HEK293T (cell line): ENCODE data around the gene C2orf76.
"Not testable (repeated sequence)": the region's sequence is repeated elsewhere in the genome, so short reads cannot be mapped to it uniquely, and the experiment has no call there.

ENCODE experiments used
- CTCF ChIA-PET: fragments of 350-600 bp; formaldehyde crosslinking; extraction: SDS; loops from one replicate; lab custom pipeline; 2021; ENCODE audit warnings: antibody characterized with exemption, inconsistent platforms; lab: Yijun Ruan, JAX
- POLR2A ChIA-PET: fragments of 350-600 bp; formaldehyde crosslinking; extraction: SDS; loops from one replicate; lab custom pipeline; 2020; ENCODE audit warnings: antibody characterized with exemption, inconsistent platforms; lab: Yijun Ruan, JAX
- DNase-seq: peaks from one replicate; pipeline ENCODE4 v3.0.0; 2012; ENCODE audit warnings: mixed read lengths; ENCODE audit errors: extremely low spot score
- ARNT ChIP-seq: fragments of 450-650 bp; IDR thresholded peaks from 2 replicates; pipeline ENCODE4 v1.6.1; 2017; ENCODE audit warnings: mild to moderate bottlenecking
- BHLHE40 ChIP-seq: fragments of 450-650 bp; IDR thresholded peaks from 2 replicates; pipeline ENCODE4 v1.6.1; 2016; ENCODE audit warnings: mild to moderate bottlenecking, moderate library complexity, borderline replicate concordance
- CTBP1 ChIP-seq: fragments of 450-650 bp; IDR thresholded peaks from 2 replicates; pipeline ENCODE4 v1.6.1; 2016; ENCODE audit warnings: borderline replicate concordance
- ELF4 ChIP-seq: fragments of 450-650 bp; IDR thresholded peaks from 2 replicates; pipeline ENCODE4 v1.6.1; 2017; ENCODE audit warnings: antibody characterized with exemption
- FOXA1 ChIP-seq: fragments of 450-650 bp; IDR thresholded peaks from 2 replicates; pipeline ENCODE4 v1.6.1; 2016; ENCODE audit warnings: mild to moderate bottlenecking
- FOXK2 ChIP-seq: fragments of 450-650 bp; IDR thresholded peaks from 2 replicates; pipeline ENCODE4 v1.6.1; 2016; ENCODE audit warnings: mild to moderate bottlenecking
- FOXM1 ChIP-seq: fragments of 450-650 bp; IDR thresholded peaks from 2 replicates; pipeline ENCODE4 v1.6.1; 2017; ENCODE audit warnings: mild to moderate bottlenecking, borderline replicate concordance
- HDGF ChIP-seq: fragments of 450-650 bp; IDR thresholded peaks from 2 replicates; pipeline ENCODE4 v1.6.1; 2017; ENCODE audit warnings: antibody characterized with exemption, borderline replicate concordance
- L3MBTL2 ChIP-seq: fragments of 450-650 bp; conservative IDR thresholded peaks from 2 replicates; pipeline ENCODE4 v1.6.1; 2016; ENCODE audit warnings: mild to moderate bottlenecking
- LEF1 ChIP-seq: fragments of 450-650 bp; IDR thresholded peaks from 2 replicates; pipeline ENCODE4 v1.6.1; 2017; ENCODE audit warnings: mild to moderate bottlenecking, borderline replicate concordance
- NFRKB ChIP-seq: fragments of 450-650 bp; IDR thresholded peaks from 2 replicates; pipeline ENCODE4 v1.6.1; 2016; ENCODE audit warnings: mild to moderate bottlenecking, moderate library complexity
- SP1 ChIP-seq: fragments of 450-650 bp; IDR thresholded peaks from 2 replicates; pipeline ENCODE4 v1.6.1; 2017
- SUZ12 ChIP-seq: fragments of 450-650 bp; IDR thresholded peaks from 2 replicates; pipeline ENCODE4 v1.6.1; 2016; ENCODE audit warnings: mild to moderate bottlenecking
- TARDBP ChIP-seq: fragments of 450-650 bp; IDR thresholded peaks from 2 replicates; pipeline ENCODE4 v1.6.1; 2016
- ZNF384 ChIP-seq: fragments of 450-650 bp; IDR thresholded peaks from 2 replicates; pipeline ENCODE4 v1.6.1; 2016
- TF ChIP-seq, protein P1 (sequence below): fragments of 450-650 bp; IDR thresholded peaks from 2 replicates; pipeline ENCODE4 v1.6.1; 2016

Gene C2orf76

DNA sequence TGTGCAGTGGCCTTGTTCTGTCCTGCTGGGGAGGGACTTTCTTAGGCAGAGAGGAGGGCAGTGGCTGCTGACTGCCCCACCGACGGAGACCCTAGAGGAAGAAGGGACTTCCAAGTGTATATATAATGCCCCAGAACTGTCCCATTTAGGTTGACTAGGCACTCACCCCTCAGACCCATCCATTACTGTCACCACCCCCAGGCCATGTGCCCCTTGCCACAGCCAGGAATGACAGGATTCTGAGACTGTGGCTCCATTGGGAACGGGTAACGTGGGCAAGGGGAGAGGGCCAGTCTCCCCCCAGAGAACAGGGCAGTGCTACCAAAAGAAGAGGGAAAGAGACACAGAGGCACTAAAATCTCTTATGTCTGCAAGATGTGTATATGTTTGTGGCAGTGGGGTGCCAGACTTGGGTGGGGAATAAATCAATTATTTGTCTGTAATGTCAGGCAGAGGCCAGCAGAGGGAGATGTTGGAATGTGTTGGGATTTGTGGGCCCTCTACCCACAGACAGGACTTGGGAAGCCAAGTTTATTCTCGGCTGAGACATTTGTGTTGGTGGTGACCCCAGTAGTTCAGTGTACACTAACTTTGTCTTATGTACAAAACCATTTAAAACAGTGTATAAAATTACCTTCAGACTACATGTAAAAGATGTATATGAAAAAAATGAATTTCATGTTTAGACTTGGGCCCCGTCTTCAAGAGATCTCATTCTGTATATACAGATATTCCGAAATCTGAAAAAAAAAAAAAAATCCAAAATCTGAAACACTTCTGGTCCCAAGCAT lies 41.0 kb upstream of the C2orf76 start:
- POLR2A ChIA-PET: no interaction called here
- DNase-seq: peak; percentile 82

DNA sequence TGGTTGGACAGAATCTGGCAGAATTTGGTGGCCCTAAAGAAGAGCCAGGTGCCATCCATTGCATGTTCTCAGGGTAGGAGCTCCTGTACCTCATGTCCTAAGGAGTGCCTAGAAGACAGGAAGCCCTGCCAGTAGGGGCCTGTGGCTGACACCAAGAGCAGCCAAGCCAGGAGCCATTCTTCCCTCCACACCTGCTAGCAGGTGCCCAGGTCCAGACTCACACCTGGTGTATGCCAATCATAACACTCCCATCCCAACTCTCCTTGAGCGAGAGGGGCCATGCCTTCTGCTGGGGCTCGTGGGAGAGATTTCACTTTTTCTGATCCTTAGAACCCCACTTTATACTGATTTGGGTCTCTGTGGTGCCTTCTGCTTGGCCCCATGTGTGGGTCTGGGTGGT lies 38.5 kb upstream of the C2orf76 start:
- CTCF ChIA-PET: no interaction called here
- DNase-seq: no peak
- no peak for TF ChIP-seq HDGF
- POLR2A ChIA-PET: no interaction called here

More for the DNA sequence above, 41.0 kb upstream of the C2orf76 start:
- TF ChIP-seq, protein P1, sequence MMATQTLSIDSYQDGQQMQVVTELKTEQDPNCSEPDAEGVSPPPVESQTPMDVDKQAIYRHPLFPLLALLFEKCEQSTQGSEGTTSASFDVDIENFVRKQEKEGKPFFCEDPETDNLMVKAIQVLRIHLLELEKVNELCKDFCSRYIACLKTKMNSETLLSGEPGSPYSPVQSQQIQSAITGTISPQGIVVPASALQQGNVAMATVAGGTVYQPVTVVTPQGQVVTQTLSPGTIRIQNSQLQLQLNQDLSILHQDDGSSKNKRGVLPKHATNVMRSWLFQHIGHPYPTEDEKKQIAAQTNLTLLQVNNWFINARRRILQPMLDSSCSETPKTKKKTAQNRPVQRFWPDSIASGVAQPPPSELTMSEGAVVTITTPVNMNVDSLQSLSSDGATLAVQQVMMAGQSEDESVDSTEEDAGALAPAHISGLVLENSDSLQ: peak; percentile 81
- no peak for TF ChIP-seq BHLHE40
- CTCF ChIA-PET: interaction anchor here (1.2 kb wide), 1 partner anchor 69 kb away, joined by 7 read pairs; no protein-coding TSS in a partner anchor

DNA sequence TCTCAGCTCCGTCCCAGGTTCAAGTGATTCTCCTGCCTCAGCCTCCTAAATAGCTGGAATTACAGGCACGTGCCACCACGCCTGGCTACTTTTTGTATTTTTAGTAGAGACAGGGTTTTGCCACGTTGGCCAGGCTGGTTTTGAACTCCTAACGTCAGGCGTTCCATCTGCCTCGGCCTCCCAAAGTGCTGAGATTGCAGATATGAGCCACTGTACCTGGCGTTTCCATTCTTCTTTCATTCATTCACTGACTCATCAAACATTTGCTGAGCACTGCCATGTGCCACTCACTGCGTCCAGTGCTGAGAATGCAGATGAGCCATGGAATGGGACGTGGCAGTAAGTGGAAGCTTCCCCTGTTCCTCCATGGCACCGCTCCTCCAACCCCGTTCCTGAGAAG lies 37.0 kb upstream of the C2orf76 start:
- CTCF ChIA-PET, DNase-seq, POLR2A ChIA-PET: not testable (repeated sequence)

DNA sequence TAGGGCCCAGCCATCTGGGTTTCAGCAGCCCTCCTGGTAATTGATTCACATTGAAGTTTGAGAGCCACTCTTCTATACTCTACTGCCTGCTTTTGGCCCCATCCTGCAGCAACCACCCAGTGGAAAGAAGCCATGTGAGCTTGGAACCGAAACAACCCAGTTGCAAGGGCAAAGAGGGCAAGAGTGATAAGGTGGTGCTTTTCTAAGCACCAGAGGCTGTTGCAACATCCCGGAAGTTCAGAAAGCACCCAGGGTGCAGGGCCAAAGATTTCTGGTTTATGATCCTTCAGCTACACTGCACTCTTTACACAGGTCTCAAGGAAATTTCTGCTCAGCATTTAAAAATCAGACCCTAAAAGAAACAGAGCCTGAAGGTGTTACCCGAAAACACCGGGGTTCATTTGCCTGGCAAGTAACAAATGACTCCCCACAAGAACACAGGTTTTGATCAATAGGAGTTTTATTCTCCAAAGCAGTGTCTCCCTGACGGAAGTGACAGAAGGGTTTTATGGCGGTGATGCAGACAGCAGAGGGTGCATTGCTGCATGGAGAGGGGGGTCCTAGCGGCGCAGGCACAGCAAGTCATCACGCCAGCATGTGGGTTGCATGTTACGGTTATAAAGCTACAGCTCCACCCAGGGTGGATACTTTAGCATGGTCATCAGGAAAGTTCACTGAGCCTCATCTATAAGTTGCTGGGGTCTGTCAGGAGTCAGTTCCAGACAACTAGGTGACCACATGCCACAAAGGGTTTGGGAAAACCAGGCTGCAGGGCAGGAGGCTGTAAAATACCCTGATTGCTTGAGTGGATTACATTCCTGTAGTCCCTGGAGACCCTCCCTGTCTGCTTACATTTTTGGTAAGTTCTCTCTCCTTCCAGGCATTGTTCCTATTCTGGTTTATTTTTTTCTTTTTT lies 36.3 kb upstream of the C2orf76 start:
- POLR2A ChIA-PET: no interaction called here
- CTCF ChIA-PET: no interaction called here
- no peak for DNase-seq
- TF ChIP-seq NFRKB: no peak
- TF ChIP-seq L3MBTL2: no peak
- TF ChIP-seq BHLHE40: no peak
- TF ChIP-seq, protein P1: no peak
- TF ChIP-seq ARNT: no peak
- no peak for TF ChIP-seq SUZ12
- TF ChIP-seq ZNF384: no peak
- TF ChIP-seq TARDBP: no peak

DNA sequence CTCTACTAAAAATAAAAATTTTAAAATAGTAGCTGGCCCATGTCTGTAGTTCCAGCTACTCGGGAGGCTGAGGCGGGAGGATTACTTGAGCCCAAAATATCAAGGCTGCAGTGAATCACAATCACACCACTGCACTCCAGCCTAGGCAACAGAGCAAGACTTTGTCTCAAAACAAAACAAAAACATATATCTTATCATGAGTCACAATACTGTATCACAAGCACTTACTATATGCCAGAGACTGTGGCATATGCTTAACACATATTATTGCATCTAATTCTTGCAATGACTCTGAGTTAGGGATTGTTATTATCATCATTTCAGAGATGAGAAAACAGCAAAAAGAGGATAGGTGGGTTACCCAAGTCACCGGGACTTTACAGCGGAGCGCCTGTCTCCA lies 35.5 kb upstream of the C2orf76 start:
- DNase-seq: no peak
- CTCF ChIA-PET: no interaction called here
- TF ChIP-seq HDGF: no peak
- TF ChIP-seq SUZ12: no peak
- TF ChIP-seq BHLHE40: no peak
- TF ChIP-seq TARDBP: no peak
- TF ChIP-seq CTBP1: no peak
- TF ChIP-seq SP1: no peak
- TF ChIP-seq FOXK2: no peak
- TF ChIP-seq, protein P1: no peak
- no peak for TF ChIP-seq FOXA1
- no peak for TF ChIP-seq ELF4
- TF ChIP-seq FOXM1: no peak
- no peak for TF ChIP-seq ARNT
- no peak for TF ChIP-seq ZNF384
- TF ChIP-seq NFRKB: no peak
- TF ChIP-seq L3MBTL2: no peak
- no peak for TF ChIP-seq LEF1
- POLR2A ChIA-PET: no interaction called here

DNA sequence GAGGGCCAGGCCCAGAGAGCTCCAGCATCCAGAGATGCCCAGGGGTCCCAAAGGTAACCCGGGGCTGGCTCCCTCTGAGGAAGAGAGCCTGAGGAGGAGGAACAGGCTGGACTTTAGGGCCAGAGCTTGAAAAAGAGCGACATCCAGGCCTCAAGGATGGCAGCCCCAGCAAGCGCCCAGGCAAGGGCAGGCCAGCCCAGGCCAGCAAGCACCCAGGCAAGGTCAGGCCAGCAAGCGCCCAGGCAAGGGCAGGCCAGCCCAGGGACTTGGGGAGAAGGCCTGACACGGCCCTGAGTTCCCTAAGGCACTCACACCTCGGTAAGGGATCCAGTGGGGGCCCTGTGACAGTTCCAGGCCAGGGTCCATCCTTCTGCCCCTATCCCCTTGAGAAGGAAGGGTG lies 30.6 kb upstream of the C2orf76 start:
- CTCF ChIA-PET: interaction anchor here (0.9 kb wide), 1 partner anchor 79 kb away, joined by 3 read pairs; no protein-coding TSS in a partner anchor
- DNase-seq: no peak
- TF ChIP-seq BHLHE40 (no peak), NFRKB (no peak), L3MBTL2 (no peak), ELF4 (no peak), TARDBP (no peak), LEF1 (no peak), FOXA1 (no peak), CTBP1 (no peak), FOXK2 (no peak), FOXM1 (no peak), SUZ12 (no peak), ARNT (no peak), SP1 (no peak), ZNF384 (no peak)
- TF ChIP-seq, protein P1: no peak
- POLR2A ChIA-PET: no interaction called here
